ENCODE measurements around the gene HNRNPU.

The HNRNPU gene

DNA sequence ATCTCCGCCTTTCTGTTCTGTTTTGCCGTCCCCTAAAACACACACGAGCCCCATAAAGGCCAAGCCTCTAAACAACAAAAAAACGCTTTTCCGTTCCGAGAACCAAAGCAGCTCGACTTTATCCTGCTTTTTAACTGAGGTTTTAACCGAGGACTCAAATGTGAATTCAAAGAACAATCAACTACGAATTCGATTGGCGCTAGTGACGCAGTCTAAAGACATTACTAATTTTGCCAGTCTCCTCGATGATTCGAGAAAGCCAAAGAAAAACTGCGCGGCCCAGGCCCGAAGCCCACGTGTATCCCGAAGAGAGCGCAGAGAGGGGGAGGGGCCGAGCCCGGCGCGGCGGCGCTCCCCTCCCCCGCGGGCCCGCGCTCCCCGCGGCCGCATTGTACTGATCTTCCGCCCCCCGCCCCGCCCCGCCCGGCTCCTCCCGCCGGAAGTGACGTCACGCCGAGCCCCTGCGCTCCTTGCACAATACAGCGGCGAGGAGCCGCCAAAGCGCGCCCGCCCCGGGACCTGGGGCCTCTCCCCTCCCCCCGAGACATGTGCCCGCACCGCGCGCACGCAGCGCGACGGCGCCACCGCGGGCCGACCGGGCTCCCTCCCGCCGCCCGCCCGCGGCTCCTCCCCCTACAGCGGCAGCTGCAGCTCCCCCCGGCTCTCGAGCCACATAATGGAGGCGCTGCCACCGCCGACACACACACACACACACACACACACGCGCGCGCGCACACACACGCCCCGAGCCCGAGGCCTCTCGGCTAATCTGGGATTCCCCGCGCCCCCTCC, 1.4 kb downstream of the HNRNPU start:
- DNase-seq: peak; percentile 88

GRCh38 chr1:244862354-244862698, 2.0 kb downstream of the HNRNPU start:
- no peak for DNase-seq

- no peak for DNase-seq
These were observed 2.7 kb downstream of the HNRNPU start for GRCh38 chr1:244861683-244862082.

GRCh38 chr1:244860914-244861610, 3.3 kb downstream of the HNRNPU start:
- no peak for DNase-seq

GRCh38 chr1:244860078-244860477, 4.3 kb downstream of the HNRNPU start:
- DNase-seq: no peak

- DNase-seq: no peak
These were observed 6.0 kb downstream of the HNRNPU start for GRCh38 chr1:244858357-244858756.

GRCh38 chr1:244857761-244858160, 6.6 kb downstream of the HNRNPU start:
- DNase-seq: no peak

- DNase-seq: no peak
These were observed 9.3 kb downstream of the HNRNPU start for GRCh38 chr1:244854865-244855578.

GRCh38 chr1:244854166-244854565, 10.2 kb downstream of the HNRNPU start:
- DNase-seq: no peak

- no peak for DNase-seq
These were observed 11.6 kb downstream of the HNRNPU start for GRCh38 chr1:244852694-244853093.

- no peak for DNase-seq
These were observed 12.7 kb downstream of the HNRNPU start for GRCh38 chr1:244851546-244852231.

DNA sequence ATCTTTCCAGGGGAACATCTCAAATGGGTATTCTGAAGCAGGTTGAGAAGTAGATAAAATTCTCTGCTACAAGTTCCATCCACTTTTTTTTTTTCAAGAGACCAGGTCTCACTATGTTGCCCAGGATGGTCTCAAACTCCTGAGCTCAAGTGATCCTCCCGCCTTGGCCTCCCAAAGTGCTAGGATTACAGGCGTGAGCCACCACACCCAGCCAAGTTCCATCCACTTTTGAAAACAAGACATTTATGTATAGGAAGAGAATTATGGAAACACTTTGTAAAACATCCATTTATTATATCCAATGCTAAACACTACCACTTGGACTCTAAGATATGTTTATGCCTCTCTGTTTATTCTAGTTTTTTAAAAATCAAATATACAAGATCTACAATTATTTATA, 13.4 kb downstream of the HNRNPU start:
- no peak for DNase-seq

GRCh38 chr1:244850099-244850852, 14.1 kb downstream of the HNRNPU start:
- DNase-seq: no peak

DNA sequence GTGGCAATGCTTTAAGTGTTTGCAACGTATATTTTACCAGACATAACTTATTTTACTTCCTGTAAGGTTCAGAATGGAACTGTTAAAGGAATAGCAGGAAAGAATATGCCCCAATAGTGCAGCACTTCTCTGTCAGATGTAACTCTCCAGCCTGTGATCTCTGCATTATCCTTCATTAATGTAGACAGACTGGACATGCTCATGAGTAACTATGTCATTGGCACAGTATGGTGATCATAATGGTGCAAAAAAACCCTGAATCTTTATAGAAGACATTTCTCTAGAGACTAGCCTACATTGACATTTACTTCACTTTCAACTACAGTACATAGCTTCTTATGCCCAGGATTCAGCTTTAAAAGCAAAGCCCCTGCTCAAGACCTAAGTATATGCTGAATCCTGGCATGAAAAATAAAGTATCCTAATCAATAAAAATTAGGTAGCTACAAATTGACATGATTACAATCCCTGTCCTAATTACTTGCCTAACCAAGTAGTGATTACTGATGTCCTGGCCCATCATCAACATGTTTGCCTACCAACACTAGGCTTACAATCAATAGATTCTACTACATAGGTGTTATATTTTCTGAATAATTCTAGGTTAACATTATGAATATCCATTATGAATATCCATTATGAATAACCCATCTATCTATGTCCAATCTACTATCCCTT, 15.0 kb downstream of the HNRNPU start:
- no peak for DNase-seq

- no peak for DNase-seq
These were observed 17.7 kb downstream of the HNRNPU start for GRCh38 chr1:244846653-244847052.

DNA sequence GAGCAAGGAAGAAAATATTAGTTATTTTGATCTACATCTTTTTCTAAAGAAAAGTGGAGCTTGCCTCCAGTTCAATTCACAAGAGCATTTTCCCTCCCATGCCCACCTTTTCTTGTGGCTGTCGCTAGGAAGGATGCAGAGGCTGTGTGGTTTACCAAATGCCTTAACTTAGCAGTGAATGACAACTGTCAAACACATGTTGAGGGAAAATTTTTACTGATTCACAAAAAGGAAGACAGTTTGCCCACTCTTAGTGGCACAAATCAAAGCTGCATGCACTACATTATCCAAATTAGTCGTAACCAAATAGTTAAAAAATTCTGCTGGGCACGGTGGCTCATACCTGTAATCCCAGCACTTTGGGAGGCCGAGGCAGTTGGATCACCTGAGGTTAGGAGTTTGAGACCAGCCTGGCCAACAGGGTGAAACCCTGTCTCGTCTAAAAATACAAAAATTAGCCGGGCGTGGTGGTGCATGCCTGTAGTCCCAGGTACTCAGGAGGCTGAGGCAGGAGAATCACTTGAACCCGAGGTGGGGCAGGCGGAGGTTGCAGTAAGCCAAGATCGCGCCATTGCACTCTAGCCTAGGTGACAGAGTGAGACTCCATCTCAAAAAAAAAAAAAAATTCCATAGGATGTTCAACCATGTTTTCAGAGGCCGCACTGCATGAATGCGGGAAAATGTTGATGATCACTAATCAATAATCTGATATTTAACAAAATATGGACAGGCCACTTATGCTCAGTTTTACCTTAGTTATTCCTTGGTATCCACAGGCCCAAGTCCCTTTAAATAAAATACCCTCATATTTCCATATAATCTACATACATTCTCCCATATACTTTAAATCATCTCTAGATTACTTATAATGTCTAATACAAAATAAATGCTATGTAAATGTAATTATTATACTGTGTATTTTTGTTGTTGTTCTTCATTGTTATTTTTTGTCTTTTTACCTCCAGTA, 19.9 kb downstream of the HNRNPU start:
- no peak for DNase-seq

GRCh38 chr1:244843148-244843978, 21.0 kb downstream of the HNRNPU start:
- DNase-seq: no peak

DNA sequence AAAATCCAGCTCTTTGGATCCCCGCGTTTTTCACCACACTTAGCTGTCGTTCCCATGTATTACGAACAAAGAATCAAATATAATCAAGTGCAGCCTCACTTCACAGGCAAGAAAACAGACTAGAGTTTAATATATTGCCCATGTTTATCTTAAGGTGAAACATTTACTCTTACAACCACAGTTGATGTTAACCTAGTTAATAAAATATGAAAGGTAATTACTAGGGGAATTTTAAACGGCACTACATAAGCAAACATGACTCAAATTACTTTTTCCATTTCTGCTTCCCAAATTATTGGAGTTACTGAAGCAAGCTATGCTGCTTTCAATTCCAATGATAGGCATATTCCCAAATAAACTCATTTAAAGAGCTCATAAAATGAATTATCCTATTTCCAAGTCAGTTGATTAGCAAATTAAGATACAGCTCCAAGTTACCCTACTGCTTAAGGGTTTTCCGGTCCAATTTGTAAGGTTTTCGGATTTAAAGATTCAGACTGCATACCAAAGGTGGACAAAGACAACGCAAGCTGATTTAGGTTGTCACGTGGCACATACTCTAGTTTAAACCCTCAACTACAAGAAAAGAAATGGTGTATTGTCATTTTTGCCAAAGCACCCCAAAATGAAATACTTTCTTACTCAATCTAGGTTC, 22.9 kb downstream of the HNRNPU start:
- DNase-seq: no peak

DNA sequence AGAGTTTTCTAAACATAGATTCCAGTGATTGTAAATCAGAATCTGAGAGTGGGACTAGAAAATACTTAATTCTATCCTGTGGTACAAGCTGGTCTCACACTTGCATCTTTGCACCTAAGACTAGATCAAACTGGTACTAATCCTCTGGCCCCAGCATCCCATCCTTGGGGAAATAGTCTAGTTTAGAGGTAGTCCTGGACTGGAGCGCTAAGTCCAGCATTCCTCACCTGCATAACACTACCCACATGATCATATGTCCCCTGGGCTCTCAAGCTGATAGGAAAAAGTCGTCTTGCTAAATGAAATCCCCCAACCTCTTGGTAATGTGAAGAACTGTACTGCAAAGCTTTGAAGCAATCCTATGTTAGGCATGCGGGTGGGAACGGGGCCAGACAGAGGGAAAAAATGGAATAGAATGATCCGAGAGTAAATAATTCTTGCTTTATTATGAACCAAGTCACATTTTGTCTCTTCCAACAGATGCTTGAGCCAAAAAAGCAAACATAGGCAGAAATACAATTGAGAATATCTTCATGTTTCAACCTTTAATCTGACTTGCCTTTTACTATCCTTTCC, 24.0 kb downstream of the HNRNPU start:
- DNase-seq: no peak

All from NCI-H226 (cell line).